Parathyroid adenoma (tissue), 2 donors: Measurements from ENCODE around the gene MT1B.
A peak's percentile ranks its signal among the peaks of the same experiment; 100 is the strongest.
"Not testable (repeated sequence)": the region's sequence is repeated elsewhere in the genome, so short reads cannot be mapped to it uniquely, and the experiment has no call there.

Experiments
- H2AFZ ChIP-seq: fragments of 300-600 bp; sonication (generic); one replicate; pipeline ENCODE4 v1.7.0; 2017; ENCODE audit warnings: antibody characterized with exemption, mild to moderate bottlenecking
- H3K27ac ChIP-seq: fragments of 300-600 bp; sonication (generic); one replicate; pipeline ENCODE4 v1.7.0; 2017
- H3K27me3 ChIP-seq: fragments of 300-600 bp; sonication (generic); one replicate; pipeline ENCODE4 v1.7.0; 2017; ENCODE audit warnings: low read length; ENCODE audit not compliant: control insufficient read depth, insufficient read depth
- H3K36me3 ChIP-seq: fragments of 300-600 bp; sonication (generic); one replicate; pipeline ENCODE4 v1.7.0; 2017; ENCODE audit warnings: low read length; ENCODE audit not compliant: control insufficient read depth, insufficient read depth
- H3K4me1 ChIP-seq: fragments of 300-600 bp; sonication (generic); one replicate; pipeline ENCODE4 v1.7.0; 2017; ENCODE audit warnings: control low read depth
- H3K4me2 ChIP-seq: fragments of 300-600 bp; sonication (generic); one replicate; pipeline ENCODE4 v1.7.0; 2017; ENCODE audit warnings: low read length
- H3K4me3 ChIP-seq: fragments of 300-600 bp; sonication (generic); one replicate; pipeline ENCODE4 v1.7.0; 2017; ENCODE audit warnings: low read depth, low read length
- H3K79me2 ChIP-seq: fragments of 300-600 bp; sonication (generic); one replicate; pipeline ENCODE4 v1.7.0; 2017; ENCODE audit warnings: control low read depth
- H3K9ac ChIP-seq: fragments of 300-600 bp; sonication (generic); one replicate; pipeline ENCODE4 v1.7.0; 2017; ENCODE audit warnings: mild to moderate bottlenecking
- H3K9me3 ChIP-seq: fragments of 300-600 bp; sonication (generic); one replicate; pipeline ENCODE4 v1.7.0; 2017; ENCODE audit warnings: low read length; ENCODE audit not compliant: control insufficient read depth
- CTCF ChIP-seq: fragments of 300-600 bp; sonication (generic); IDR thresholded peaks from one replicate; pipeline ENCODE4 v1.7.0; 2017; ENCODE audit warnings: antibody characterized with exemption, mild to moderate bottlenecking
- donor health status: primary hyperparathyroidism.

The MT1B gene

GRCh38 chr16:56673921-56674320, 22.2 kb downstream of the MT1B start:
- Histone ChIP-seq H3K27me3 (no peaks in the 10 kb centered on the region), H2AFZ (no peak overlapping the region), H3K27ac (no peak overlapping the region), H3K4me3 (no peak overlapping the region), H3K79me2 (no peaks in the 10 kb centered on the region), H3K4me2 (no peak overlapping the region), H3K9me3 (no peaks in the 10 kb centered on the region), H3K36me3 (no peaks in the 10 kb centered on the region), H3K4me1 (no peaks in the 10 kb centered on the region), H3K9ac (no peak overlapping the region)
- peak; percentile 82 for TF ChIP-seq CTCF

DNA sequence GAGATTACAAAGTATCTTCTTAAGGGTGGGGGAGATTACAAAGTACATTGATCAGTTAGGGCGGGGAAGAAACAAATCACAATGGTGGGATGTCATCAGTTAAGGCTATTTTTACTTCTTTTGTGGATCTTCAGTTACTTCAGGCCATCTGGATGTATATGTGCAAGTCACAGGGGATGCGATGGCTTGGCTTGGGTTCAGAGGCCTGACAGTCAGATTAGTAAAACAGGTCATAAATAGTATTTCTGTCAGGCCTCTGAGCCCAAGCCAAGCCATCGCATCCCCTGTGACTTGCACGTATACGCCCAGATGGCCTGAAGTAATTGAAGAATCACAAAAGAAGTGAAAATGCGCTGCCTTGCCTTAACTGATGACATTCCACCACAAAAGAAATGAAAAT, 22.9 kb downstream of the MT1B start:
- H3K27ac ChIP-seq, H2AFZ ChIP-seq, H3K4me1 ChIP-seq, H3K4me2 ChIP-seq, H3K79me2 ChIP-seq, H3K4me3 ChIP-seq, H3K9ac ChIP-seq, H3K27me3 ChIP-seq, H3K36me3 ChIP-seq, H3K9me3 ChIP-seq: not testable (repeated sequence)

GRCh38 chr16:56675685-56676210, 24.1 kb downstream of the MT1B start:
- H3K4me3 ChIP-seq, result no peak overlapping the region
- no peaks in the 10 kb centered on the region for H3K79me2 ChIP-seq
- no peak overlapping the region for H2AFZ ChIP-seq
- TF ChIP-seq CTCF, result no peak
- no peaks in the 10 kb centered on the region for H3K9me3 ChIP-seq
- no peak overlapping the region for H3K4me2 ChIP-seq
- no peaks in the 10 kb centered on the region for H3K36me3 ChIP-seq
- no peak overlapping the region for H3K9ac ChIP-seq
- no peaks in the 10 kb centered on the region for H3K27me3 ChIP-seq
- H3K4me1 ChIP-seq, result no peaks in the 10 kb centered on the region
- H3K27ac ChIP-seq, result no peak overlapping the region

DNA sequence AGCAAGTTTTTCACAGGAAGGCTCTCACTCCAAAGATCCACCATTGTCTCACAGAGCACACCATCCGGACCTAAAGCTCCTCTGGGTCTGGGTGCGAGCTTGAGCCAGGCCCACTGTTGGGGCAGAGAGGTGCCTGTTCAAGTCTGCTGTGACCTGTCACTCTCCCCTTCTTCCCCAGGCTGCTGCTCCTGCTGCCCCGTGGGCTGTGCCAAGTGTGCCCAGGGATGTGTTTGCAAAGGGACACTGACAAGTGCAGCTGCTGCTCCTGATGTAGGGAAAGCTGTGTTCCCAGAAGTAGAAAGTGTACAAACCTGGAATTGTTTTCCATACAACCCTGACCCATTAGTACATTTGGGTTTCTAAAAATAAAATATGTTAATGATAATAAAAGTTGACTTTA, 25.8 kb downstream of the MT1B start:
- Histone ChIP-seq H3K9me3 (no peaks in the 10 kb centered on the region), H3K9ac (no peak overlapping the region), H3K36me3 (no peaks in the 10 kb centered on the region), H3K4me1 (no peaks in the 10 kb centered on the region), H3K27ac (no peak overlapping the region), H3K4me3 (no peak overlapping the region), H3K27me3 (no peaks in the 10 kb centered on the region), H3K4me2 (no peak overlapping the region), H2AFZ (no peak overlapping the region), H3K79me2 (no peaks in the 10 kb centered on the region)
- no peak for TF ChIP-seq CTCF

GRCh38 chr16:56679078-56679730, 27.5 kb downstream of the MT1B start:
- H3K4me1 ChIP-seq, result peaks cover 13% of the 10 kb centered on the region
- H3K27me3 ChIP-seq, result no peaks in the 10 kb centered on the region
- H3K36me3 ChIP-seq, result no peaks in the 10 kb centered on the region
- peak overlapping the region; percentile 31 for H2AFZ ChIP-seq
- H3K9ac ChIP-seq, result no peak overlapping the region
- TF ChIP-seq CTCF, result no peak
- H3K79me2 ChIP-seq, result no peaks in the 10 kb centered on the region
- no peaks in the 10 kb centered on the region for H3K9me3 ChIP-seq
- H3K4me3 ChIP-seq, result no peak overlapping the region
- H3K4me2 ChIP-seq, result no peak overlapping the region
- H3K27ac ChIP-seq, result peak overlapping the region; percentile 9
